HG03159 (cell line): ENCODE data around the gene KCNK3.
"Not testable (repeated sequence)": the region's sequence is repeated elsewhere in the genome, so short reads cannot be mapped to it uniquely, and the experiment has no call there.

Source experiments
- ATAC-seq: cut with Tn5 transposase; IDR thresholded peaks from one replicate; pipeline ENCODE4 v1.9.1; 2021; ENCODE audit warnings: mild to moderate bottlenecking, moderate library complexity; ENCODE audit not compliant: unreplicated experiment

The KCNK3 gene

DNA sequence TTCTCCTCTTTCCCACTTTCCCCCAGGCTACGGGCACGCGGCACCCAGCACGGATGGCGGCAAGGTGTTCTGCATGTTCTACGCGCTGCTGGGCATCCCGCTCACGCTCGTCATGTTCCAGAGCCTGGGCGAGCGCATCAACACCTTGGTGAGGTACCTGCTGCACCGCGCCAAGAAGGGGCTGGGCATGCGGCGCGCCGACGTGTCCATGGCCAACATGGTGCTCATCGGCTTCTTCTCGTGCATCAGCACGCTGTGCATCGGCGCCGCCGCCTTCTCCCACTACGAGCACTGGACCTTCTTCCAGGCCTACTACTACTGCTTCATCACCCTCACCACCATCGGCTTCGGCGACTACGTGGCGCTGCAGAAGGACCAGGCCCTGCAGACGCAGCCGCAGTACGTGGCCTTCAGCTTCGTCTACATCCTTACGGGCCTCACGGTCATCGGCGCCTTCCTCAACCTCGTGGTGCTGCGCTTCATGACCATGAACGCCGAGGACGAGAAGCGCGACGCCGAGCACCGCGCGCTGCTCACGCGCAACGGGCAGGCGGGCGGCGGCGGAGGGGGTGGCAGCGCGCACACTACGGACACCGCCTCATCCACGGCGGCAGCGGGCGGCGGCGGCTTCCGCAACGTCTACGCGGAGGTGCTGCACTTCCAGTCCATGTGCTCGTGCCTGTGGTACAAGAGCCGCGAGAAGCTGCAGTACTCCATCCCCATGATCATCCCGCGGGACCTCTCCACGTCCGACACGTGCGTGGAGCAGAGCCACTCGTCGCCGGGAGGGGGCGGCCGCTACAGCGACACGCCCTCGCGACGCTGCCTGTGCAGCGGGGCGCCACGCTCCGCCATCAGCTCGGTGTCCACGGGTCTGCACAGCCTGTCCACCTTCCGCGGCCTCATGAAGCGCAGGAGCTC is 35.4 kb downstream of the KCNK3 start:
- ATAC-seq = no peak

DNA sequence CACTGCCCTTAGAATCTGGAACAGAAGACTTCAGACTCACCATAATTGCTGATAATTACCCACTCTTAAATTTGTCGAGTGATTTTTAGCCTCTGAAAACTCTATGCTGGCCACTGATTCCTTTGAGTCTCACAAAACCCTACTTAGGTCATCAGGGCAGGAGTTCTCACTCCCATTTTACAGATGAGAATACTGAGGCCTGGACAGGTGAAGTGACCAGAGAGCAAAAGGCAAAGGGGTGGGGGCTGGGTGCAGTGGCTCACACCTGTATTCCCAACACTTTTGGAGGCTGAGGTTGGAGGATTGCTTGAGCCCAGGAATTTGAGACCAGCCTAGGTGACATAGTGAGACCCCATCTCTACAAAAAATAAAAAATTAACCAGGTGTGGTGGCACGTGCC is 36.8 kb downstream of the KCNK3 start:
- no peak for ATAC-seq

DNA sequence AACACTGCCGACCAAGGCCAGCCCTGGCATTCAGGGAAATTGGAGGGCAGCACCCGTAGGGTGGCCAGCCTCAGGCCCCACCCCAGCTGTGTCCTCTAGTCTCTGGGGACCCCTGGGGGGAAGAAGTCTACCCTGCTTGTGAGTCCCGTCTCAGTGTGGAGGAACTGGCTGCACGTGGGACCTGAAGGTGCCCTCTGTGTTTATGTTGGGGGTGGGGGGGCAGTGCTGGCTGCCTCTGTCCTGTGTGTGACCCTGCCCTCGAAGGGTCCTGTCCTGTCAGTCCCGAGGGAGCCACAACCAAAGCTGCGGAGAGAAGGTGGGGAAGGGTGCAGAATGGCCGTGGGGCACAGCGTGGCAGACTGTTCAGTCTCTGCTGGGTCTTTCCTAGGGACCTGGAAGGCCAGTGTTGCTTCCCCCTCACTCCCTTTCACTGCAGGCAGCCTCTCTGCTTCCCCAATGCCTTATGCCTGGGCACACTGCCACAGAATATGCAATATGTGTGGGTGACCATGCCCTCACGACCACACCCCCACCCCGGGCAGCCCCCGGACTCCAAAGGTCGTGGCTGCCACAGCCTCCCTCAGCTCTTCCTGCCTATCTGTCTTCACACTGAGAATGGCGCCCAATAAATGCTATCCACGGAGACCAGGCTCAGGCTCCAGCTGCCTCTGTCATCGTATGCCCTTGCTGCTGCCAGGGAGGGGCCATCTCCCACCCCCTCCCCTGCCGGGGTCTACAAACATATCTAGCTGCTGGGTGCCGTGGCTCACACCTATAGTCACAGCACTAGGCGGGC is 38.2 kb downstream of the KCNK3 start:
- ATAC-seq = no peak

DNA sequence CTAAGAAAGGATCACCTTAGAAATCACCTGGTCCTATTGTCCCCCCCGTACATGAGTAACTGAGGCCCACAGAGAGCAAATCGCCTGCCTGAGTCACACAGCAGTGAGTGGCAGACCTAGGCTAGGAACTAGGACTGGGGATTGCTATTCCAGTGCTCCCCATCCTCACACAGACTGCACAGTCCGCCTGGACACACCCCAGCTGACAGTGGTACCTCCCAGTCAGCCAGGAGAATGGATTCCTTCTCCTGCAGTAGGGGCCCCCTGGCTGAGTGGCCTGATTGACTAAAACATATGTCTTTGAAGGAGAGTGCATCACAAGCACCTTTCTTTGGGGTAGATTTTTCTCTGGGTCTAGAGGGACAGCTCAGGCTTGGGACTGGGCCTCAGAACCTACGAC is 39.2 kb downstream of the KCNK3 start:
- ATAC-seq = no peak

DNA sequence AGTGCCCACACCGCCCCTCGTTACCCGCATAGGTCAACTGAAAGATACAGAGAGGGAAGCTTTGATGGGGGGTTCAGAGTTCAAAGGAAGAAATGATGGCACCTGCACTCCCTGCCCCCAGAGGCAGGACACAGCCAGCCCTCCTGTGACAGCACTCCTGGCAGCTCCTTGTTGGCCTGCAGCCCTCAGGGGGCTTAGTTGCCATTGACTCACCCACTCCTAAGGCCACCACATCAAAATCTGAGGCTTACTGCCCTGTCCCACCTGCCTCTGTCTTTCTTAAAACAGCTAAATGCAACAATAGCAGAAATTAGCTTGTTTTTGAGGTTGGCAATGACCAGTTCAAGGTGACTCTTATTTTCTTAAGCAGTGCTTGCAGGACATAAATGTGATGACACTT is 39.9 kb downstream of the KCNK3 start:
- no peak for ATAC-seq

DNA sequence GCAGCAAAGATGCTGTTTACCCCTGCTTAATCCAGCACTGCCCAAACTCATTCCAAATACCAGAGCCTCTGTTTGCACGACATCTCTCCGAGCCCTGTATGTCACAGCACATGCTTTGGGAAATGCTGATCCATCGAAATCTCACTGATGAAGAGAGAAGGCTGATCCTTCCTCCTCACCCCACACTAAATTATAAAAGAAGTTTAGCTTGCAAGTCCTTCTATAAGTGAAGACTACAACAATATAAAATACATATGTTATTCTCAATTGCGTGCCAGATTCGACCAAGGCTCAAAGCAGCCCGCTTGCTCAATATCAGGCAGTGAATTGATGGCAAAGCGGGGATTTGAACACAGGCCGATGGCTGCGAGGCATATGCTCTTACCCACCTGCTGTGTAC is 40.9 kb downstream of the KCNK3 start:
- no peak for ATAC-seq

DNA sequence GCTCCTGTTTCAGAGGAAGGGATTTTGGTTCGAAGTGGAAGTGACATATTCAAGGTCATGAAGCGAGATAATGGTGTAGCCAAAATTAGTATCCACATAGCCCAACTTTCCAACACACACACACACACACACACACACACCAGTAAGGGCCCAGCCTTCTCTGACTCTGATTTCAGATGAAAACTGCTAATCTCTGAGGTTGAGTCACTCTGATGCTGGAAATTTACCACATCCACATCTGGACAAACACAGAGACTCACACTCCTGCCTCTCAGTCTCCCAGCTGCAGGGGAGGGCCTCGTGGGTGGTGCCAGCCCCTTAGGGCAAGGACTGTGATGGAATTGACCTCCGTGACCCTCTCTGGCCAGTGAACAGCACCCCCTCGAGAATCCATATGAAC is 42.6 kb downstream of the KCNK3 start:
- ATAC-seq = no peak

DNA sequence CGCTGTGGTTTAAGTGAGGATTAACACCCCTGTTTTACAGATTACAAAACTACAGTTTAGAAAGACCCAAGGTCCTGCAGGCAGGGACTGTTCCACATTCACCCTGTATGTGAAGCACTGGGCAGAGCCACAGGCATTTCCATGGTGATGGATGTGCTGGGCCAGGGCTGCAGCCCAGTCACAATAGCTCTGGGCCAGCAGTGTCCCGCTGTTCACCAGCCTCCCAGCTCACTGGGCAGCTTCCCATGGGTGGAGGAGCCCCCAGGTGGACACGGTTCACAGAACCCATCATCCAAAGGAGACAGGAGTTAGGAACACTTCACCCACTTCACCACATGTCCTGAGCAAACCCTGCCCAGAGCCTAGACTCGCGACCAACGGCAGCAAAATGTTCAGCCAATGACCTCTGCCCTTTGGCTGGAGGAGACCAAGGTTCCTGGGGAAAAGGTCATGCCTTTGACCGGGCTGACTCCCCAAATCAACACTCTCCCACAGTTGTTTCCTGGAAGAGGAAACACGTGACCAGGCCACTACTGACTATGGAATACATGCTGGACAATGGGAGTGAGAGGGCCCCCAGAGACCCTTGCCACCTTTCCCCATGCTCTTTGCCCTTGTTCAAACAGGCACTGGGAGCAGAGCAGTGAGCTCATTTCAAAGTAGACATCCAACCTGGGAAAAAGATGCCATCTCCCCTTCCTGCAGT is 43.5 kb downstream of the KCNK3 start:
- ATAC-seq = no peak

DNA sequence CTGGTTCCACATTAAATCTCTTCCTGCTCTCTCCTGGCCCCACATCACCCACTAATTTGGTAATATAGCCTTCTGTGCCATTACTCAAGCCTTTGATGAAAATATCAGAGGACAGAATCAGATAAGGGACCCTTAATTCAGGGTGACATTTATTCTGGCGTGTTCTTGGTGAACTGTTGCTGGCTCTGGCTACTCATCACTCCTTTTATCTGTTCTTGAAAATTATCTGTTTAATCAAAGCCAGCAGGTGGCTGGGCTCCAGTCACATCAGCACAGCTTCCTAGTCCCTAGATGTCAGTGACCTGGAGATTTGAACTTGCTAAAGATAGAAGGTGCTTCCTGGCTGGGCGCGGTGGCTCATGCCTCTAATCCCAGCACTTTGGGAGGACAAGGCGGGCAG is 44.7 kb downstream of the KCNK3 start:
- ATAC-seq = no peak

DNA sequence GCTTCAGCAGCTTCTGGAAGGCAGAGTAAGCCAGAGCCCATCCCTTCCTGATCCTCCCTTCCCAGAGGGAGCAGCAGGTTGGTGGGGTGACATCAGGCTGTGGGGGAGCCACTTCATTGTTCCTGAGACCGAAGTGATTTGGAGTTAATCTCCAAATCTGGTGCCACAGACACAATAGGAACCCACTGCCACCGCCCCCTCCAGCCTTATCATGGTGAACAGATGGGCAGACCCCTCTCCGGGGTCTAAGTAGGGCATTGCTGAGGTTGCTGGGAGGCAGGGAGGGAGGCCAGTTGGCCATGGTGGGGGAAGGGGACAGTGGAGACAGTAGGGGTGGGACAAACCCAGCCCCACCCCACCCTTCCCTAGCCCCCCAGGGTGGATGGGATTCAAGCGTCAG is 46.0 kb downstream of the KCNK3 start:
- ATAC-seq = no peak

DNA sequence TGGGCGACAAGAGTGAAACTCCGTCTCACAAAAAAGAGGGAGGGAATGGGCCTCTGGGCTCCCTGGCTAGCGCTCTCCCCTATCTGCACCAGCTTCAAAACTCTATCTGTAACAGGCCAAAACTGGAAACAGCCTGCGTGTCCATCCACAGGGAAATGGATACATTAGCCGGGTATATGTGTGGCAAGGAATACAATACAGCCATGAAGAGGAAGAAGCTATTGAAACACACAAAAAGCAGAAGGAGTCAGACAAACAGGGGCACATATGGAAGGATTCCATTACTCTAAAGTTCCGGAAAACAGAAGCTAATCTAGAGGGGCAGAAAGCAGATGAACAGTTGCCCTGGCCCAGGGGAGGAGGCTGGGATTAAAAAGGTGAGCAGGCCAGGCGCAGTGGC is 47.0 kb downstream of the KCNK3 start:
- ATAC-seq = no peak

DNA sequence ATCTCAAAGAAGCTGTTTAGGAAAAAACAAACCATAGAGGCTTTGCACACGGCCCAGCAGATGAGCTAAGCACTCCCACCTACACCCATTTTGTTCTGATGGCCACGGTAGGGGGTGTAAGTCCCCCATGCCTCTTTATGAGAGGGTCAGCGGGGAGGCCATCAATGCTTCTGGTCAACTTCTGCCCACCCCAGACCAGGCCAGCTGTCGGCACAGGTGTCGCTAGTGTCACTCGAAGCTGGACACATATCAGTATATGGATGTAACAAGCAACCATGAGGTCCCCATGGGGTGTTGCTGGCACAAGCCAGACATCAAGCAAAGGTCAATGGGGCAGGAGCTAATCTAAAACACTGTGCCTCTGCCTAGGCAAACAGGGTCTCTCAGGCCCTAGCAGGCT is 47.8 kb downstream of the KCNK3 start:
- ATAC-seq = no peak

DNA sequence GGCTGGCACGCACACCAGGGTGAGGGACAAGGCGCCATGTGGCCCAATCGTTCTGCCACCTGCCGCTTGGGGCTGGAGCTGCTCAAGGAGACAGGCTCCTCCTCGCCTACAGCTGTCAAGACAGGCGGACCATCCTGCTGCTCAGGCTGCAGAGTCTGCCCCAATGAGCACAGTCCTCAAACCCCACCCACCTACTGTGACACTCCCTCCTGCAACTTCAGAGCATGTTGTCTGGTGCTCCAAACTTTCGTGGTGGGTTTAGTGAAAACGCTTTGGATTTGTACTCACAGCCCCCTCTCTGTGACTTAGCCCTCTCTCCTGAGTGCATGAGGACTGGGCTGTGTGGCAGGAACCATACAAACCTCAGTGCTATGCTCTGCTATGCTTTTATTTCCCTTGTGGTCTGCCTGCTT is 48.4 kb downstream of the KCNK3 start:
- no peak for ATAC-seq

DNA sequence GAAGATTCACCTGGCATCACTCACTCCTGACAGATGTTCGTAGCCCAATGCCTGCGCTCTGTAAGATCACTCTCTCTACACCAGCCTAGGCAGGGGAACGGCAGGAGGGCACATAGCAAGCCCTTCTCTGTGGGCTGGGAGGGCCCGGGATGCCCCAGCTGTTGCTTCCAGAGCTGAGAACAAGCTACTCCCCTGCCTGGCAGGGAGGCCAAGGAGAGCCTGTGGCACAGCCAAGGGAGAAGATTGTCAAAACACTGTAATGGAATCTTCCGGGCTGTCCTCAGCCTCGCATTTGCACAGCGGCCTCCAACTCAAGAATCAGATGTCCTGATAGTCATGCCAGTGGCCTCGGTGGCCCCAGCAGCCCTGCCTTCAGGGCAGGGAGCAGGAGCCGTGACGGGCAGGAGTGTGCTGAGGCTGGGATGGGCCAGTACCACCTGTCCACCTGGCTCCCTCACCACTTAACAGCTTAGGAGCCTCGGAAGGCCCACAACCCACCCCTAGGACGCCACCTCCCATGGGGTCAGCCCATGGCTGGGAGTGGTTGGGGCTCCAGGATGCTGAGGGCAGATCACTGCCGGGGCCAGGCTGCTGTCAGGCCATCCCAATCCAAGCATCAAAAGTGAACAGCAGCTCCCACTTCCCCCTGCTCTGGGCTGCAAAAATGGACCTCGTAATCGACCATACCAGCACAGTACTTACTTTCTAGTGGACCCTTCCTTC is 49.7 kb downstream of the KCNK3 start:
- ATAC-seq = no peak

DNA sequence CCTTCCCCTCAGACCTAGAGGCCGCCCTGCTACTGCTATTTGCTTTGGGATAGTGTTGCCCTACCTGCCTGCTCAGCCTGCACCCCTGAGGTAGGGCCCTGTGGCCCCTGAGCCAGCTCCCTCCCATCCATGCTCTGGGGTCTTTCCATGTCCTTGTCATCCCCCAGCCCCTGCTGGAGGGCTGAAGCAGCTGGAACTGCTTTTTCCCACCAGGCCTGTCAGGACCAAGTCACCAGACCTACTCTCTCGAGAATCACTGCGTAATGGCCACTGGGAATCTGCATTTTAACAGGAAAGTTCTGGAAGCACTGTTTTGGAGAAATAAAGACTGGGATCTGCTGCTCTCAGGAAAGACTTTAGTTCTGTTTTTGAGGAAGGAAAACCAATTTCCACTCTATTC is 51.3 kb downstream of the KCNK3 start:
- ATAC-seq = no peak

DNA sequence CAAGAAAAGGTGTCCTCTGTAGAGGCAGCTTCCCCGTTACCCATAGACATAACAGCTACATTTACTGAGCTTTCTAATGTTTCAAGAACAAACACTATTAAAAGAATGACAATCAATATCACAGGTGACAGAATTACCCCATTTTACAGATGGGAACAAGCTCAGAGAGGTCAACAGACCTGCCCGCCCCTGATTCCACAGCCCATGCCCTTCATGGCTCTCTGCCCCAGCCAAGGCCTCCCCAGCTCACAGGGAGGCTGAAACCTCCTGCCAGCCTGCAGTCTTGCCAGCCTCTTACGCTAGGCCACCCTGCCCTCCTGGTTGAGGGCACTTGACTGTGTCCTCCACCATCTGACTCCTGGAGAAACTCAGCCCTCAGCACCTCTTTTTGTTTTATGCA is 52.4 kb downstream of the KCNK3 start:
- ATAC-seq = no peak

DNA sequence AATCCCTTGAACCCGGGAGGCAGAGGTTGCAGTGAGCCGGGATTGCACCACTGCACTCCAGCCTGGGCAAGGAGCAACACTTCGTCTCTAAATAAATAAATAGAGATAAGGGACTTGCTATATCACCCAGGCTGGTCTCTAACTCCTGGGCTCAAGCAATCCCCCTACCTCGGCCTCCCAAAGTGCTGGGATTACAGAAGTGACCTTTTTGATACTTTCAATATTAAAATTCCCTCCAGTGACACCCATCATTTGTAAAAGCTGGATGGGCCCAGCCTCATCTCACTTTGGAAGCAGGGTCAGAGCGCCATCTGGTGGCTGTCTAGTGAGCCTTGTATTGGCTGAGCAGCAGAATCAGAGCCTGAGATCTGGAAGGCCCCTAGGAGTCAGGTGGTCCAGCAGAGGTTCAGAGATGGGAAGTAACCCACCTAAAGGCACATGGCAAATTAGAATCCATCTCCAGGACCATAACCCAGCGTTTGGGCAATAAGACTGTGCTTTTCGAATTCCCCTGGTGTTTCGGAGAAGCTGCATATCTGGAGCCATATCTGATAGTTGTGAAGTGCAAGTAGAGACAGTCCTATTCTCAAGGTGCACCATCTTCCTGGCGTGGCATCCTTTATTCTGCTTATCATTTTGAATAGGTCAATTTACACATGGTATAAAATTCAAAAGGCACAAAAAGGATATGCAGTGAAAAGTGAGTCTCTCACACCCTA is 53.2 kb downstream of the KCNK3 start:
- ATAC-seq = no peak

DNA sequence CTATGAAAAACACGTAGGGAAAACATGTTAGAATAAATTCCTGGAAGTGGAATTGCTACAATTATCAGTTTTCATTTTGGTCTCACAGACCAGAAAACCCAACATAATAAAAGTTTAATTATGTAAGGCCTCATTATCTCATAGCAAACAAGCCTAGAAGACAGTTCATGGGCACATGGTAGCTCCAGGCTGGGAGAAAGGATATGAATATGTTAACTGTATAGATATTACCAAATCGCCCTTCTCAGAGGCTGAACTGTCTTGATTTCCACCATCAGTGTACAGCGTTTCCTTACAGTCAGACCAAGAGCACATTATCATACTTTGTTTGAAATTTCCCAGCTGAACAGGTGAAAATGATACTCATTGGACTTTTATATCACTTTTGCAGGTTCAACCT is 54.4 kb downstream of the KCNK3 start:
- no peak for ATAC-seq

DNA sequence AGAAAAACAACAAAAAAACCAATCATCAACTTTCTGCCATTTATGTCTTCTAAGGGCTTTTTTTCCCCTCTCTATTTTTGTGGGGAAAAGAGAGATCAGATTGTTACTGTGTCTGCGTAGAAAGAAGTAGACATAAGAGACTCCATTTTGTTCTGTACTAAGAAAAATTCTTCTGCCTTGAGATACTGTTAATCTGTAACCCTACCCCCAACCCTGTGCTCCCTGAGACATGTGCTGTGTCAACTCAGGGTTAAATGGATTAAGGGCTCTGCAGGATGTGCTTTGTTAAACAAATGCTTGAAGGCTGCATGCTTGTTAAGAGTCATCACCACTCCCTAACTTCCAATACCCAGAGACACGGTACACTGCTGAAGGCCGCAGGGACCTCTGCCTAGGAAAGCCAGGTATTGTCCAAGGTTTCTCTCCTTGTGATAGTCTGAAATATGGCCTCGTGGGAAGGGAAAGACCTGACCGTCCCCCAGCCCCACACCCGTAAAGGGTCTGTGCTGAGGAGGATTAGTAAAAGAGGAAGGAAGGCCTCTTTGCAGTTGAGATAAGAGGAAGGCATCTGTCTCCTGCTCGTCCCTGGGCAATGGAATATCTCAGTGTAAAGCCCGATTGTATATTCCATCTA is 57.4 kb downstream of the KCNK3 start:
- ATAC-seq = not testable (repeated sequence)

DNA sequence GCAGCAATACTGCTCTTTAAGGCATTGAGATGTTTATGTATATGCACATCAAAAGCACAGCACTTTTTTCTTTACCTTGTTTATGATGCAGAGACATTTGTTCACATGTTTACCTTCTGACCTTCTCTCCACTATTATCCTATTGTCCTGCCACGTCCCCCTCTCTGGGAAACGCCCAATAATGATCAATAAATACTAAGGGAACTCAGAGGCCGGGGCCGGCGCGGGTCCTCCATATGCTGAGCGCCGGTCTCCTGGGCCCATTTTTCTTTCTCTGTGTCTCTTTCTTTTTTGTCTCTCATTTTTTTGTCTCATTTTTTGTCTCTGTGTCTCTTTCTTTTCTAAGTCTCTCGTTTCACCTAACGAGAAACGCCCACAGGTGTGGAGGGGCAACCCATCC is 57.9 kb downstream of the KCNK3 start:
- ATAC-seq = not testable (repeated sequence)
